T-helper 1 cell treated with Interleukin-12 subunit alpha and Interleukin-12 subunit beta and Interleukin-4 antibody, amounts not matched to agents 30 μg/mL and 1 μg/mL, for 36 hours (primary cell): Measurements from ENCODE around the gene CADPS.

Source experiments
- H3K27ac Mint-ChIP-seq: one replicate; pipeline ENCODE4 v1.8.0; 2021; ENCODE audit warnings: mild to moderate bottlenecking, mixed read lengths
- H3K27me3 Mint-ChIP-seq: one replicate; pipeline ENCODE4 v1.8.0; 2021; ENCODE audit warnings: low read depth, mixed read lengths
- H3K36me3 Mint-ChIP-seq: one replicate; pipeline ENCODE4 v1.8.0; 2021; ENCODE audit warnings: low read depth, mixed read lengths
- H3K4me1 Mint-ChIP-seq: one replicate; pipeline ENCODE4 v1.8.0; 2021; ENCODE audit warnings: low read depth, mixed read lengths
- H3K4me3 Mint-ChIP-seq: one replicate; pipeline ENCODE4 v1.8.0; 2021; ENCODE audit warnings: mild to moderate bottlenecking, moderate library complexity, mixed read lengths
- H3K9me3 Mint-ChIP-seq: one replicate; pipeline ENCODE4 v1.8.0; 2021; ENCODE audit warnings: mixed read lengths

The CADPS gene

GRCh38 chr3:62805580-62806277, 69.5 kb downstream of the CADPS start:
- H3K27me3 Mint-ChIP-seq, result no peaks in the 10 kb centered on the region

GRCh38 chr3:62805106-62805505, 70.1 kb downstream of the CADPS start:
- Mint-ChIP-seq H3K4me1 (no peaks in the 10 kb centered on the region), H3K9me3 (no peaks in the 10 kb centered on the region), H3K36me3 (no peaks in the 10 kb centered on the region), H3K27me3 (no peaks in the 10 kb centered on the region), H3K4me3 (no peak overlapping the region), H3K27ac (no peak overlapping the region)

More at GRCh38 chr3:62805580-62806277, 69.5 kb downstream of the CADPS start:
- Mint-ChIP-seq H3K9me3 (no peaks in the 10 kb centered on the region), H3K27ac (no peak overlapping the region), H3K4me3 (no peak overlapping the region), H3K4me1 (no peaks in the 10 kb centered on the region), H3K36me3 (no peaks in the 10 kb centered on the region)

GRCh38 chr3:62803276-62803675, 71.9 kb downstream of the CADPS start:
- Mint-ChIP-seq H3K4me1 (no peaks in the 10 kb centered on the region), H3K36me3 (no peaks in the 10 kb centered on the region), H3K27me3 (no peaks in the 10 kb centered on the region), H3K9me3 (no peaks in the 10 kb centered on the region), H3K27ac (no peak overlapping the region), H3K4me3 (no peak overlapping the region)

GRCh38 chr3:62798000-62798399, 77.2 kb downstream of the CADPS start:
- Mint-ChIP-seq H3K27ac (no peak overlapping the region), H3K9me3 (peaks cover 6% of the 10 kb centered on the region), H3K36me3 (no peaks in the 10 kb centered on the region), H3K27me3 (no peaks in the 10 kb centered on the region), H3K4me3 (no peak overlapping the region), H3K4me1 (no peaks in the 10 kb centered on the region)

- Mint-ChIP-seq H3K36me3 (no peaks in the 10 kb centered on the region), H3K4me1 (no peaks in the 10 kb centered on the region), H3K27ac (no peak overlapping the region), H3K9me3 (peaks cover 6% of the 10 kb centered on the region), H3K4me3 (no peak overlapping the region), H3K27me3 (no peaks in the 10 kb centered on the region)
Measured at GRCh38 chr3:62797132-62797531, 78.1 kb downstream of the CADPS start.

- Mint-ChIP-seq H3K27me3 (no peaks in the 10 kb centered on the region), H3K9me3 (peaks cover 6% of the 10 kb centered on the region), H3K36me3 (no peaks in the 10 kb centered on the region), H3K4me1 (no peaks in the 10 kb centered on the region), H3K4me3 (no peak overlapping the region), H3K27ac (no peak overlapping the region)
Measured at GRCh38 chr3:62795978-62796657, 79.1 kb downstream of the CADPS start.

- H3K9me3 Mint-ChIP-seq, result peaks cover 6% of the 10 kb centered on the region
- H3K4me3 Mint-ChIP-seq, result no peak overlapping the region
- H3K27me3 Mint-ChIP-seq, result no peaks in the 10 kb centered on the region
- H3K36me3 Mint-ChIP-seq, result no peaks in the 10 kb centered on the region
- no peaks in the 10 kb centered on the region for H3K4me1 Mint-ChIP-seq
- no peak overlapping the region for H3K27ac Mint-ChIP-seq
Measured at GRCh38 chr3:62793946-62794345, 81.3 kb downstream of the CADPS start.

- H3K4me1 Mint-ChIP-seq, result no peaks in the 10 kb centered on the region
- no peak overlapping the region for H3K4me3 Mint-ChIP-seq
- no peak overlapping the region for H3K27ac Mint-ChIP-seq
- no peaks in the 10 kb centered on the region for H3K36me3 Mint-ChIP-seq
- H3K9me3 Mint-ChIP-seq, result no peaks in the 10 kb centered on the region
- no peaks in the 10 kb centered on the region for H3K27me3 Mint-ChIP-seq
Measured at GRCh38 chr3:62785384-62785783, 89.8 kb downstream of the CADPS start.

GRCh38 chr3:62781121-62781520, 94.1 kb downstream of the CADPS start:
- Mint-ChIP-seq H3K27ac (no peak overlapping the region), H3K27me3 (no peaks in the 10 kb centered on the region)

GRCh38 chr3:62777674-62778073, 97.5 kb downstream of the CADPS start:
- Mint-ChIP-seq H3K36me3 (no peaks in the 10 kb centered on the region), H3K4me3 (no peak overlapping the region), H3K4me1 (no peaks in the 10 kb centered on the region), H3K27ac (no peak overlapping the region), H3K27me3 (no peaks in the 10 kb centered on the region), H3K9me3 (no peaks in the 10 kb centered on the region)

More at GRCh38 chr3:62781121-62781520, 94.1 kb downstream of the CADPS start:
- no peaks in the 10 kb centered on the region for H3K4me1 Mint-ChIP-seq
- H3K4me3 Mint-ChIP-seq, result no peak overlapping the region
- H3K9me3 Mint-ChIP-seq, result no peaks in the 10 kb centered on the region
- H3K36me3 Mint-ChIP-seq, result no peaks in the 10 kb centered on the region

- Mint-ChIP-seq H3K9me3 (no peaks in the 10 kb centered on the region), H3K4me3 (no peak overlapping the region), H3K27me3 (no peaks in the 10 kb centered on the region), H3K36me3 (no peaks in the 10 kb centered on the region), H3K27ac (no peak overlapping the region), H3K4me1 (no peaks in the 10 kb centered on the region)
Measured at GRCh38 chr3:62777130-62777529, 98.1 kb downstream of the CADPS start.

- no peaks in the 10 kb centered on the region for H3K36me3 Mint-ChIP-seq
- H3K27ac Mint-ChIP-seq, result no peak overlapping the region
- no peaks in the 10 kb centered on the region for H3K4me1 Mint-ChIP-seq
- no peaks in the 10 kb centered on the region for H3K9me3 Mint-ChIP-seq
- no peaks in the 10 kb centered on the region for H3K27me3 Mint-ChIP-seq
- no peak overlapping the region for H3K4me3 Mint-ChIP-seq
Measured at GRCh38 chr3:62774221-62774620, 101.0 kb downstream of the CADPS start.

- Mint-ChIP-seq H3K9me3 (no peaks in the 10 kb centered on the region), H3K36me3 (no peaks in the 10 kb centered on the region), H3K4me3 (no peak overlapping the region), H3K27ac (no peak overlapping the region), H3K27me3 (no peaks in the 10 kb centered on the region), H3K4me1 (no peaks in the 10 kb centered on the region)
Measured at GRCh38 chr3:62771331-62772072, 103.7 kb downstream of the CADPS start.

GRCh38 chr3:62768896-62769295, 106.3 kb downstream of the CADPS start:
- no peaks in the 10 kb centered on the region for H3K36me3 Mint-ChIP-seq
- no peaks in the 10 kb centered on the region for H3K27me3 Mint-ChIP-seq

GRCh38 chr3:62761711-62762110, 113.5 kb downstream of the CADPS start:
- no peak overlapping the region for H3K27ac Mint-ChIP-seq
- H3K4me3 Mint-ChIP-seq, result no peak overlapping the region
- no peaks in the 10 kb centered on the region for H3K4me1 Mint-ChIP-seq
- H3K9me3 Mint-ChIP-seq, result no peaks in the 10 kb centered on the region
- H3K27me3 Mint-ChIP-seq, result no peaks in the 10 kb centered on the region
- H3K36me3 Mint-ChIP-seq, result no peaks in the 10 kb centered on the region

More at GRCh38 chr3:62768896-62769295, 106.3 kb downstream of the CADPS start:
- Mint-ChIP-seq H3K27ac (no peak overlapping the region), H3K9me3 (no peaks in the 10 kb centered on the region), H3K4me1 (no peaks in the 10 kb centered on the region), H3K4me3 (no peak overlapping the region)
